H1 (cell line): Measurements from ENCODE around the gene TTLL1. TPM values are rescaled to one million over a fixed set of nuclear protein-coding genes. Genes with fewer than 3 reads are reported as not detected.

Source experiments
- HDAC2 ChIP-seq, 2 experiments: fragments of 300-600 bp in 1 of 2; sonication (generic) in 1 of 2; IDR thresholded peaks; 2 replicates each; pipeline ENCODE4 v1.6.1; 2011 to 2012; ENCODE audit warnings: low read depth in 2 of 2, low read length in 2 of 2, mild to moderate bottlenecking in 2 of 2, moderate library complexity in 2 of 2, borderline replicate concordance in 1 of 2, inconsistent platforms in 1 of 2
- HDAC6 ChIP-seq: IDR thresholded peaks from one replicate; pipeline ENCODE4 v1.7.1; 2012; ENCODE audit warnings: low read depth, mild to moderate bottlenecking, inconsistent platforms, low read length, moderate library complexity
- MAFK ChIP-seq: IDR thresholded peaks from 2 replicates; pipeline ENCODE4 v1.6.1; 2012; ENCODE audit warnings: low read depth, mild to moderate bottlenecking, improper control_type of control experiment, low read length
- RXRA ChIP-seq: IDR thresholded peaks from 2 replicates; pipeline ENCODE4 v1.6.1; 2011; ENCODE audit warnings: low read depth, mild to moderate bottlenecking, low read length, moderate library complexity; ENCODE audit not compliant: insufficient read depth
- USF2 ChIP-seq: IDR thresholded peaks from 2 replicates; pipeline ENCODE4 v1.6.1; 2011; ENCODE audit warnings: low read length, improper control_type of control experiment
- polyA plus RNA-seq, 7 experiments: library from polyadenylated mRNA; depleted of rRNA in 3 of 7; stranded (reverse) in 5 of 7; unstranded in 2 of 7; fragments of >200 nt in 5 of 7; fragments of 200-250 nt in 2 of 7; gene quantifications; 1 replicate in 5 of 7; 2 replicates in 1 of 7; 4 replicates in 1 of 7; pipeline versions ENCODE4 v1.2.1 to v1.2.3, GENCODE V29; 2011 to 2013; ENCODE audit warnings: missing spikeins in 2 of 7, mixed read lengths in 2 of 7
- total RNA-seq: library from RNA; stranded (reverse); fragmentation: NEBNext Ultra II Directional; extraction: Animal tissue kit (Norgen Biotek cat#: 25700); gene quantifications from 2 replicates; pipeline ENCODE4 v1.2.1, GENCODE V29; 2021
- TF ChIP-seq, protein P1 (sequence below): fragments of 300-600 bp; sonication (generic); IDR thresholded peaks from 2 replicates; pipeline ENCODE4 v1.7.1; 2012; ENCODE audit warnings: low read length, moderate library complexity, mild to moderate bottlenecking, inconsistent platforms; ENCODE audit not compliant: insufficient replicate concordance
- TF ChIP-seq, protein P2 (sequence below), 3 experiments: IDR thresholded peaks; 1 replicate in 2 of 3; 2 replicates in 1 of 3; pipeline versions ENCODE4 v1.5.1 to v1.6.1; 2011; ENCODE audit warnings: low read length in 3 of 3, mild to moderate bottlenecking in 3 of 3, inconsistent platforms in 2 of 3, low read depth in 1 of 3, moderate library complexity in 1 of 3; ENCODE audit not compliant: insufficient read depth in 1 of 3; ENCODE audit errors: control extremely low read depth in 1 of 3

TTLL1 gene
- total and polyA plus RNA-seq, 2 of the 8 experiments (the other 6 are each of a cell fraction or from before 2014, with no cell fraction given) = 5.0 to 13.8 TPM

DNA sequence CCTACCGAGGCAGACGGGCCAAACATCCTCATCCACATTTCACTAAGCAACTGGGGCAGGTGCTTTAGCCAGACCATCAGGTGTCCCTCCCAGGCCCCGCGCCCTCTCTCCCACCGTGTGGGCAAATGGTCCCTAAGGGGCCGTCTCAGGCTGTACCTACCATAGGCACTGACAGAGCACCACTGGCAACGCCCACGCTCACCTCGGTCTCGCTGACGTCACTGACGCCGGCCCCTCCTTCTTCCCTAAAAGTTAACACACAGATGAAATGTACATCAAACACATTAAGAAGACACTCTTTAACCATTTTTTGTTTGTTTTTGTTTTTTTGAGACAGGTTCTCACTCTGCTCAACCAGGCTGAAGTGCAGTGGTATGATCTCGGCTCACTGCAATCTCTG is 9.4 kb downstream of the TTLL1 start (continued):
- TF ChIP-seq, protein P1, sequence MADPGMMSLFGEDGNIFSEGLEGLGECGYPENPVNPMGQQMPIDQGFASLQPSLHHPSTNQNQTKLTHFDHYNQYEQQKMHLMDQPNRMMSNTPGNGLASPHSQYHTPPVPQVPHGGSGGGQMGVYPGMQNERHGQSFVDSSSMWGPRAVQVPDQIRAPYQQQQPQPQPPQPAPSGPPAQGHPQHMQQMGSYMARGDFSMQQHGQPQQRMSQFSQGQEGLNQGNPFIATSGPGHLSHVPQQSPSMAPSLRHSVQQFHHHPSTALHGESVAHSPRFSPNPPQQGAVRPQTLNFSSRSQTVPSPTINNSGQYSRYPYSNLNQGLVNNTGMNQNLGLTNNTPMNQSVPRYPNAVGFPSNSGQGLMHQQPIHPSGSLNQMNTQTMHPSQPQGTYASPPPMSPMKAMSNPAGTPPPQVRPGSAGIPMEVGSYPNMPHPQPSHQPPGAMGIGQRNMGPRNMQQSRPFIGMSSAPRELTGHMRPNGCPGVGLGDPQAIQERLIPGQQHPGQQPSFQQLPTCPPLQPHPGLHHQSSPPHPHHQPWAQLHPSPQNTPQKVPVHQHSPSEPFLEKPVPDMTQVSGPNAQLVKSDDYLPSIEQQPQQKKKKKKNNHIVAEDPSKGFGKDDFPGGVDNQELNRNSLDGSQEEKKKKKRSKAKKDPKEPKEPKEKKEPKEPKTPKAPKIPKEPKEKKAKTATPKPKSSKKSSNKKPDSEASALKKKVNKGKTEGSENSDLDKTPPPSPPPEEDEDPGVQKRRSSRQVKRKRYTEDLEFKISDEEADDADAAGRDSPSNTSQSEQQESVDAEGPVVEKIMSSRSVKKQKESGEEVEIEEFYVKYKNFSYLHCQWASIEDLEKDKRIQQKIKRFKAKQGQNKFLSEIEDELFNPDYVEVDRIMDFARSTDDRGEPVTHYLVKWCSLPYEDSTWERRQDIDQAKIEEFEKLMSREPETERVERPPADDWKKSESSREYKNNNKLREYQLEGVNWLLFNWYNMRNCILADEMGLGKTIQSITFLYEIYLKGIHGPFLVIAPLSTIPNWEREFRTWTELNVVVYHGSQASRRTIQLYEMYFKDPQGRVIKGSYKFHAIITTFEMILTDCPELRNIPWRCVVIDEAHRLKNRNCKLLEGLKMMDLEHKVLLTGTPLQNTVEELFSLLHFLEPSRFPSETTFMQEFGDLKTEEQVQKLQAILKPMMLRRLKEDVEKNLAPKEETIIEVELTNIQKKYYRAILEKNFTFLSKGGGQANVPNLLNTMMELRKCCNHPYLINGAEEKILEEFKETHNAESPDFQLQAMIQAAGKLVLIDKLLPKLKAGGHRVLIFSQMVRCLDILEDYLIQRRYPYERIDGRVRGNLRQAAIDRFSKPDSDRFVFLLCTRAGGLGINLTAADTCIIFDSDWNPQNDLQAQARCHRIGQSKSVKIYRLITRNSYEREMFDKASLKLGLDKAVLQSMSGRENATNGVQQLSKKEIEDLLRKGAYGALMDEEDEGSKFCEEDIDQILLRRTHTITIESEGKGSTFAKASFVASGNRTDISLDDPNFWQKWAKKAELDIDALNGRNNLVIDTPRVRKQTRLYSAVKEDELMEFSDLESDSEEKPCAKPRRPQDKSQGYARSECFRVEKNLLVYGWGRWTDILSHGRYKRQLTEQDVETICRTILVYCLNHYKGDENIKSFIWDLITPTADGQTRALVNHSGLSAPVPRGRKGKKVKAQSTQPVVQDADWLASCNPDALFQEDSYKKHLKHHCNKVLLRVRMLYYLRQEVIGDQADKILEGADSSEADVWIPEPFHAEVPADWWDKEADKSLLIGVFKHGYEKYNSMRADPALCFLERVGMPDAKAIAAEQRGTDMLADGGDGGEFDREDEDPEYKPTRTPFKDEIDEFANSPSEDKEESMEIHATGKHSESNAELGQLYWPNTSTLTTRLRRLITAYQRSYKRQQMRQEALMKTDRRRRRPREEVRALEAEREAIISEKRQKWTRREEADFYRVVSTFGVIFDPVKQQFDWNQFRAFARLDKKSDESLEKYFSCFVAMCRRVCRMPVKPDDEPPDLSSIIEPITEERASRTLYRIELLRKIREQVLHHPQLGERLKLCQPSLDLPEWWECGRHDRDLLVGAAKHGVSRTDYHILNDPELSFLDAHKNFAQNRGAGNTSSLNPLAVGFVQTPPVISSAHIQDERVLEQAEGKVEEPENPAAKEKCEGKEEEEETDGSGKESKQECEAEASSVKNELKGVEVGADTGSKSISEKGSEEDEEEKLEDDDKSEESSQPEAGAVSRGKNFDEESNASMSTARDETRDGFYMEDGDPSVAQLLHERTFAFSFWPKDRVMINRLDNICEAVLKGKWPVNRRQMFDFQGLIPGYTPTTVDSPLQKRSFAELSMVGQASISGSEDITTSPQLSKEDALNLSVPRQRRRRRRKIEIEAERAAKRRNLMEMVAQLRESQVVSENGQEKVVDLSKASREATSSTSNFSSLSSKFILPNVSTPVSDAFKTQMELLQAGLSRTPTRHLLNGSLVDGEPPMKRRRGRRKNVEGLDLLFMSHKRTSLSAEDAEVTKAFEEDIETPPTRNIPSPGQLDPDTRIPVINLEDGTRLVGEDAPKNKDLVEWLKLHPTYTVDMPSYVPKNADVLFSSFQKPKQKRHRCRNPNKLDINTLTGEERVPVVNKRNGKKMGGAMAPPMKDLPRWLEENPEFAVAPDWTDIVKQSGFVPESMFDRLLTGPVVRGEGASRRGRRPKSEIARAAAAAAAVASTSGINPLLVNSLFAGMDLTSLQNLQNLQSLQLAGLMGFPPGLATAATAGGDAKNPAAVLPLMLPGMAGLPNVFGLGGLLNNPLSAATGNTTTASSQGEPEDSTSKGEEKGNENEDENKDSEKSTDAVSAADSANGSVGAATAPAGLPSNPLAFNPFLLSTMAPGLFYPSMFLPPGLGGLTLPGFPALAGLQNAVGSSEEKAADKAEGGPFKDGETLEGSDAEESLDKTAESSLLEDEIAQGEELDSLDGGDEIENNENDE = no peak
- TF ChIP-seq USF2 = no peak
- TF ChIP-seq RXRA = no peak
- TF ChIP-seq HDAC6 = no peak
- TF ChIP-seq MAFK = no peak
- TF ChIP-seq, protein P2, sequence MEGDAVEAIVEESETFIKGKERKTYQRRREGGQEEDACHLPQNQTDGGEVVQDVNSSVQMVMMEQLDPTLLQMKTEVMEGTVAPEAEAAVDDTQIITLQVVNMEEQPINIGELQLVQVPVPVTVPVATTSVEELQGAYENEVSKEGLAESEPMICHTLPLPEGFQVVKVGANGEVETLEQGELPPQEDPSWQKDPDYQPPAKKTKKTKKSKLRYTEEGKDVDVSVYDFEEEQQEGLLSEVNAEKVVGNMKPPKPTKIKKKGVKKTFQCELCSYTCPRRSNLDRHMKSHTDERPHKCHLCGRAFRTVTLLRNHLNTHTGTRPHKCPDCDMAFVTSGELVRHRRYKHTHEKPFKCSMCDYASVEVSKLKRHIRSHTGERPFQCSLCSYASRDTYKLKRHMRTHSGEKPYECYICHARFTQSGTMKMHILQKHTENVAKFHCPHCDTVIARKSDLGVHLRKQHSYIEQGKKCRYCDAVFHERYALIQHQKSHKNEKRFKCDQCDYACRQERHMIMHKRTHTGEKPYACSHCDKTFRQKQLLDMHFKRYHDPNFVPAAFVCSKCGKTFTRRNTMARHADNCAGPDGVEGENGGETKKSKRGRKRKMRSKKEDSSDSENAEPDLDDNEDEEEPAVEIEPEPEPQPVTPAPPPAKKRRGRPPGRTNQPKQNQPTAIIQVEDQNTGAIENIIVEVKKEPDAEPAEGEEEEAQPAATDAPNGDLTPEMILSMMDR (IDR thresholded peaks at IDR 0.05; ENCODE audit: control extremely low read depth in 1 of 3, insufficient read depth in 1 of 3, low read depth in 1 of 3, low read length in 3 of 3) = no peak
- no peak for TF ChIP-seq HDAC2 (IDR thresholded peaks at IDR 0.05; ENCODE audit: borderline replicate concordance in 1 of 2, low read depth in 2 of 2, low read length in 2 of 2)
